Neural progenitor cell (in vitro differentiated cells): ENCODE measurements around the gene ABCG2.

Experiments used
- EZH2 ChIP-seq: fragments of 200-600 bp; sonication (generic); IDR thresholded peaks from 2 replicates; pipeline ENCODE4 v1.6.1; 2017; ENCODE audit warnings: antibody characterized with exemption, mild to moderate bottlenecking, moderate library complexity
- EZH2phosphoT487 ChIP-seq: fragments of 200-600 bp; sonication (generic); IDR thresholded peaks from 2 replicates; pipeline ENCODE4 v1.6.1; 2017; ENCODE audit warnings: antibody characterized with exemption
- TF ChIP-seq, protein P1 (sequence below): fragments of 200-600 bp; sonication (generic); IDR thresholded peaks from 2 replicates; pipeline ENCODE4 v1.5.1; 2017; ENCODE audit warnings: antibody characterized with exemption, mild to moderate bottlenecking

DNA sequence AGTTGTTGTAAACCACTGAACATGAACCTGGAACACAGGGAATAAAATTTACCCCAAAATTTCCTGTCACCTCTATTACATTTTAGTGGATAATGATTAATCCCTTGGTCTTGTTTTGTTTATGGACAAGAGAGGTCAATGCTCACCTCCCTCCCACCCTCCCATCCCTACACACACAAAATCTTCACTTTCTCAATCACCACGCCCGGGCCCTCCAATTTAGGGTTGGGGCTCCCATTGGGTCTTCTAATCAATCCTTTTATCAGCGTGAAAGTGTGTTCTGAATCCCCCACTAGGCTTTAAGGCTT lies 23.1 kb downstream of the ABCG2 start:
- TF ChIP-seq, protein P1, sequence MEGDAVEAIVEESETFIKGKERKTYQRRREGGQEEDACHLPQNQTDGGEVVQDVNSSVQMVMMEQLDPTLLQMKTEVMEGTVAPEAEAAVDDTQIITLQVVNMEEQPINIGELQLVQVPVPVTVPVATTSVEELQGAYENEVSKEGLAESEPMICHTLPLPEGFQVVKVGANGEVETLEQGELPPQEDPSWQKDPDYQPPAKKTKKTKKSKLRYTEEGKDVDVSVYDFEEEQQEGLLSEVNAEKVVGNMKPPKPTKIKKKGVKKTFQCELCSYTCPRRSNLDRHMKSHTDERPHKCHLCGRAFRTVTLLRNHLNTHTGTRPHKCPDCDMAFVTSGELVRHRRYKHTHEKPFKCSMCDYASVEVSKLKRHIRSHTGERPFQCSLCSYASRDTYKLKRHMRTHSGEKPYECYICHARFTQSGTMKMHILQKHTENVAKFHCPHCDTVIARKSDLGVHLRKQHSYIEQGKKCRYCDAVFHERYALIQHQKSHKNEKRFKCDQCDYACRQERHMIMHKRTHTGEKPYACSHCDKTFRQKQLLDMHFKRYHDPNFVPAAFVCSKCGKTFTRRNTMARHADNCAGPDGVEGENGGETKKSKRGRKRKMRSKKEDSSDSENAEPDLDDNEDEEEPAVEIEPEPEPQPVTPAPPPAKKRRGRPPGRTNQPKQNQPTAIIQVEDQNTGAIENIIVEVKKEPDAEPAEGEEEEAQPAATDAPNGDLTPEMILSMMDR = no peak
- no peak for TF ChIP-seq EZH2
- TF ChIP-seq EZH2phosphoT487 = no peak
